ENCODE data around the gene GPR153.

GPR153 gene

DNA sequence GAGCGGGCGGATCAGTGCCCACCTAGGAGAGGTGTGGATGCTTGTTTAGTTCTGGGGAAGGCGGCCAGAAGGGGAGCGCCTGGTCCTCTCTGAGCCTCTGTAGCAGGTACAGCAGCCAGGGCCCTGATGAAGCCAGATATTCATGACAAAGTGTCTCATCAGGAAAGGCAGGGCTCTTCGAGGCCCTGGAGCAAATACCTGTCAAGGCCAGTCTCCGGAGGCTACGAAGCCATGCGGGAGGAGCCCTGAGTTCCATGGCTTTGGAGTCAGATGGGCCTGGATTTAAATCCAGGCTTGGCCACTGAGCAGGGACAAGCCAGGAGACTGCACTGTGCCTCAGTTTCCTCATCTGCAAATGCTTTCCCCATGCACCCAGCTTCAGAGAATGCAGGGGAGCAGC, 25.4 kb upstream of the GPR153 start:
- no peak for DNase-seq

DNA sequence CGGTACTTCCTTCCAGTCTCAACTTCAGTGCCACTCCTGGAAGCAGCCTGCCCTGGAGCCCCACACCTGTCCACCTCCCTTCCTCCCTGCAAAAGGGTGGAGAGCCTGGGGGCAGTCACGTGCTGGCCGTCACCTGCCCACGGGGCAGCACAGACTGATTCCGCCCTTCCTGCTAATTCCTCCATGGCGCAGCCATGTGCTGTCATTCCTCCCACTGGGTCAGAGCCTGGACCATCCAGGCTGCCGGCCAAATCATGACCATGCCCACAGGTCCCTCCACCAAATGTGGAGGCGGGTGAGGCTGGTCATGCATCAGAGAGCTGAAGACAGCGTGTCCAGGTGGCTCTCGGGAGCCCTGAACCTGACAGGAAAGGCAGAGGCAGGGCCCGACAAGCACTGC, 24.4 kb upstream of the GPR153 start:
- no peak for DNase-seq

DNA sequence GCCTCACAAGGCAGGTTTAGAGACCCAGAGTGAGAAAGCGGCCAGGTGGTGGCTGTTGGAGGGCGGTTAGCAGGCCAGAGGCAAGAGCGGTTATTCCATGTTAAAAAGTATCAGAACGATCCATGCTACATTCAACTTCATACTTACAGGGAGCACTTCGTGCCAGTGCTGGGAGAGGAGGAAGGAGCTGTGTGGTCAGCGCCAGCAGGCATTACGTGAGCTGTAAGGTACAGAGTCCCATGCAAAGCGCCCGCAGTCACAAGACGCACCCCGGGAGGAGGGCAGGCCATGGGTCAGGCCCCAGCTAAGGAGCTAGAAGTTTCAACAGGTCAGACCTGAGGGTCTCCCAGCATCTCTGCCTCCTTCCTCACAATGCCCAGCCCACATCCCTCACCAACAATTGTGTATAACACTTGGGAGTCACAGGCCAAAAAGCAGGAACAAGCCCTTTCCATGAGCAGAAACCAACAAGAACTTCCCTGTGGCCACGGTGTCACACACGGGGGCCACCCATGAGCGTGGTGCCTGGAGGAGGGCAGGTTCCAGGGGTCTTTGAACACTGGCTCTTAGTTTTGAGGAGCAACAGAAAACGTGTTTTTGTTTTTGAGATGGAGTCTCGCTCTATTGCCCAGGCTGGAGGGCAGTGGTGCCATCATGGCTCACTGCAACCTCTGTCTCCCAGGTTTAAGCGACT, 21.8 kb upstream of the GPR153 start:
- no peak for DNase-seq

DNA sequence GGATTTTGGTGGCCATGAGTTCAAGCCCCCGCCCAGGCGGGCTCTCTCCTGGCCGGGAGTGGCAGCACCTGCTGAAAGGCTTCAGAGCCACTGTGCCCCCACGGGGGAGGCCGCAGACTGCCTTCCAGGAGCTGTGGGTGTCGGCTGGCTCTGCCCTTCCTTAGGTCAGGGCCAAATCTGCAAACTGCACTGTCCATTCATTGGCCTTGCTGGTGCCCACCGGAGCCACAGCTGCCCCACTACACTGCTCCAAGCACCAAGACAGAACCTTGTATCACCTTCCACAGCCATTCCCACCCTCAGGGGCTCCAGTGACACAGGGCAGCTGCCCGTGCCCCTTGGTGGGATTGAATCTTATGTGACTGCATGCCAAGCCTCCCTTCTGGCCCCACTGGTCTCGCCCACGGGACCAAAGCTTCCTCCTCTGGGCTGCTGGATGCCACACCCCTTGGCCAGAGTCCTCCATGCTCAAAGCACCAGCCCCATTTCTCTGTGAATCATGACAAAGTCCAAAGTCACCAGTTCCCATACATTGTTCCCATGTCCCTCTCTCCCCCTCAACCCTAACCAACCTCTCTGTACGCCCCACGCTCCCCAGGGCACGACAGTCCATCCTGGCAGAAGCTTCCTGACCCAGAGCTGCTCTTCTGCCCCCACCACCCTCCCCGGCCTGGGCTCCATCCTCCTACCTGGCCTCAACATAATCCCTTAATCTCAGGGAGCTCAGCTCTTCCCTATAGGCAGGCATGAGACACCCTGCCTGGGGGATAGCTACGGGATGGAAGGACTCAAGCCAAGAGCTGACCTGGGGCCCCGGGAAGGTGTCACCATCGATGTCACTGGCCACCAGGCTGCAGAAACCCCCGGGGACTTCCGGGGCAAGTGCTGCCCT, 20.9 kb upstream of the GPR153 start:
- DNase-seq, result no peak

DNA sequence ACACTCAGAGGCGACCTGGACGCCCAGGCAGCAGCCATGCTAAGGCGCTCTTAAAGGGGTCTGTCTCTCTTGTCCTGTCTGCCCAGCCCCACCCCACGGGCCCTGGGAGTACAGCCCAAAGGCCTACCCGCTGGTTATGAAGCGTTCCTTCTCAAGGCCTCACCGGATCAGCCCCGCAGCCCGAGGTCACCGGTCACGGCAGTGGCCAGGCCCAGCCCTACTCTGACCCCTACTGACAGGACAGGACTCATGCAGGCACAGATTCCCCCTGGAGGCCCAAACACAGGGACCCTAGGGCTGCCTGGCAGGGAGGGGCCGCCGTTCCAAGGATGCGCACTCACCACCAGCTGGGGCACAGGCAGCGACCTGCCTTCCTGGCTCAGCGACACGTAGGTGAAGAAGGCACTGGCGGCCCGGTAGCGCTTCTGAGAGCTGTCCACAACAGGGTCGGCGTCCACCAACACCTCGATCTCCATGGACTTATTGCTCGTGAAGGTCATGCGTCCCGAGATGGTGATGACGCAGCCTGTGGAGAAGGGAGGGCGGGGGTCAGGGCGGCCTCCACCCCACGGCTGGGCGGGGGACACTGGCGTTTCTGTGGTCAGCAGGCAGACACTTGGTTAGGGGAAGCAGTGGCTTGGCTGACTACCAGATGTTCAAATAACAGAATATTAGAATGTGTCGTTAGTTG, 20.0 kb upstream of the GPR153 start:
- DNase-seq, result no peak

DNA sequence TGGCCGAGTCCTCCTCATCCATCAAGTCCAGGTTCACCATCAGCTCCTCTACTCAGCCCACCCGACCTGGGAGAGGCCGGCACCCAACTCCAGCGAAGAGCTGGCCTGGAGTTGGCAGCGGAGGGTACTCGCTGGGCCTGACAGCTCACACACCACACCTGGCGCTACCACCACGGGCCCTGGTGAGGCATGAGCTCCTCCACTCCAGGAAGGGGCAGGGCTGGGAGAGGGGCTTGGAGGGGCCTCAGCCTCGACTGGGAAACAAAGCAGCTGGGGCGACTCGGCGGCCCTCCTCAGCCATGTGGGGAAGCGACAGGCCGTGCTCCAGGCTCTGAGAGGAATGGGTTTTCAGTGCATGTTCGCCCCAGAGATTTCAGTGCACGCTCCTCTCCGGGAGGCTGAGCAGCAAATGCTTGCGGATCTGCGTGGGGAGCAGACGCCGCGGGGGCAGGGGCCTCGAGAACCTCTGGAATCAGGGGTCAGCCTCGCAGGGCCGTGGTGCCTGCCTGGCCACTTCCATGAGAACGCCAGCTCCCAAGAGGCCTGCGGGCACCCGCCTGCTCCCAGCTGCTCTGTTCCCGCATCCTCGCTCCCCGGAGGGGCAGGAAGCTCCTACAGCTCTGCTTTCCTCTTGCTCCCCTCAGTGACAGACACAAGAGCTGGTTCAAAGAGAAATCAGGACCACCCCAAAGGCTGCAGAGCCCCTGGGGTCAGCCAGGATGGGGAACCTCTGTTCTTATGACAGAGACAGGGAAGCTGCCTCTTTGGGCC, 18.9 kb upstream of the GPR153 start:
- DNase-seq, result no peak

DNA sequence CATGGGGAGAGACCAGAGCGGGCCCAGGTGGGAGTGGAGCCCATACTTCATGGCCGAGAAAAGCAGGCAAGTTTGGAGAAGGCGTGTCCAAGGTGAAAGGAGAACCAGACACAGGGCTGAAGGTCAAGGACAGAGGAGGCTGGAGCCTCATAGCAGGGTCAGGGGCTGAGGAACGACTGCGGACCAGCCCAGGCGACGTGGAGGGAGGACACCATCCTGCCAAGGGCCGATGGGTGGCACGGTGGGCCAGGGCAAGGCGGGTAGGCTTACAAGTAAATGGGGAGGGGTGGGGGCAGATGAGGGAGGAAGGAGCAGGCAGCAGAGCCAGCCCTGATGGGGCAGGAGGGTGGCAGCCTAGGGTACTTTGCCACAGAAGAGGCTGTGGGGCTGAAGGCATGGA, 18.2 kb upstream of the GPR153 start:
- no peak for DNase-seq

DNA sequence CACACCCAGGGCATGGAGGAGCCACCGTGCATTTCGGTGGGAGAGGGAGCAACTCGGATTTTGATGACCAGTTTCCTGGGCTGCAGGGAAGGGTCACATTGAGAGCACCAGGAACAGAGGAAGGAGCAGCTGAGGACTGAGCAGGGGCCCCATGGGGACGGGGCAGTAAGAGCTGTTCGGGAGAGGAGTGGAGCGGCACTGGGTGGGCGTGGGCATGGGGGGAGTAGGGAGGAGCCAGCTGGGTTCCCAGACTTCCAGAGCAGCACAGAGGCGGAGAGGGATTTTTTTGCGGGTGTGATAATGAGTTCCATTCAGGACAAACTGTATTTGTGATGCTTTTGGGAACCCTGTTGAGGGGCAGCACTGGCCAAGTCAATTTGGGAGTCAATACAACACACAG, 17.4 kb upstream of the GPR153 start:
- DNase-seq, result no peak

DNA sequence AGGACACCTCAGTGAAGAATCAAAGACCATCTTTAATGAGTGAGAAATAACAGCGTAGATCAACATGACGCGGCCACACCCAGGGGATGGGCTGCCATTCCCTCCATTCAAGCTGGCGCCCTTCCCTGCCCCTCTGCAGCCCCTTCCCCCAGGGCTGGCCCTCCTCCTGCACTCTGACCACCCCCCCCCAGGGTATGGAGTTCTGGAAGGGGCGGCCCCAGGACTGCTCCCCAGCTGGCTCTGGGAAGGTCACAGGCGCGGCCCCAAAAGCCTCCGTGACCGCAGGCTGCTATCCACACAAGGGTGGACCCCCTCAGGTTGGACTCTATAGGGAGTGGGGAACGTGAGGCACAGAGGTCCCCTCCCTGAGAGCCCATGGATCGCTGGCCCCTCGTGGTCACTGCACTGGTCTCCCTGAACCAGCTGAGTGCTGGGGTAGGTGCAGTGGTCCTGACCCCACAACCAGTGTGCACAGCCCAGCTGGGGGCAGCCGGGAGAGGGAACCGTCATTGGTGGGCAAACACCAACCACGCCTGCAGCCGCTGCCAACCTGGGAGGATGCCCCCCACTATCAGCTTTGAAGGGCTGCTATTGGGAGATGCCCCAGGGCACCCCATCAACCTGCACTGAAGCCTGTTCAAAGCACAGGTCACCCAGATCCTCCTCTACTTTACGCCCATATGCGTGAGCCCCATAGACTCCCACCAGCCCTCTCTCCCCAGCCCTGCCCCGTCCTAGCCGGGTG, 16.1 kb upstream of the GPR153 start:
- DNase-seq, result no peak

DNA sequence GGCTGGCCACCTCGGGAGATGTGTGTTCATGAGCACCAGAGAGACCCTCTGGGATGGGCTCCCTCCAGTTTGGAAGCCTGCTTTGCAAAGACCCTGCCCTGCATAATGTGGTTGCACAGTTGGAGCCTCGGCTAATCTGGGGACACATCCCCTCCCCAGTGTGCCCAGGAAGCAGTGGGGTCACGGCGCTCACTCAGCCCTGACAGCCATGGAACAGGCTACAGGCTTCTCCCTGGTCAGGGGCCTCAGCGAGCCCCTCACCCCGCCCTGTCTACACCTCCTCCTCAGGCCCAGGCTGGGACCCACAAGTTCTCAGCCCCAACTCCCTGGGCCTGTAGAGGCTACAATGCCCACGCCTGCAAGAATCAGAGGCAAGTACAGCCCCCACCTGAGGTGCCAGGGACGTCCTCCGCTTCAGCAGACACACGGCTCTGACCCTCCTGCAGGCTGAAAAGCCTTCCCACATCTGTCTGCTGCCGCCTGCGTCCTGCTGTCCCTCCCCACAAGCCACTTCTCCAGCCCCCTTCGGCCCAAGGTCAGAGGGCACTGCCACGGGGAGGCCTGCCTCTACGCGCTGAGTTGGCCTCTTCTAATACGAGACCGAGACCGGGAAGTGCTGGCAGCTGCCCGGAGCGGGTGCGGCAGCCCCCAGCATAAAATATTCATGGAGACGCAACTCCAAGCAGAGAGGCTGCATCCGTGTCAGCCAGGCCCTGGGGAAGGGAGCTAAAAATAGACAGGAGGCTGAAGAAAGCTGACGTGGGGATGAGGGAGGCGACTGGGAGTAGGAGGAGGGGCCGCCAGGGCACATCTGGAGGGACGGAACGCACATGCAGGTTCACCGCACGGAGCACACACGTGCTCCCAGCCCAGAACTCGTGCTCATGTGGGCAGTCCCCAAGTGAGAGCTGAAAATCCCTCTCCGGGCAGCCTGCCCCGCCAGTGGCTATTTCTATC, 15.2 kb upstream of the GPR153 start:
- no peak for DNase-seq

DNA sequence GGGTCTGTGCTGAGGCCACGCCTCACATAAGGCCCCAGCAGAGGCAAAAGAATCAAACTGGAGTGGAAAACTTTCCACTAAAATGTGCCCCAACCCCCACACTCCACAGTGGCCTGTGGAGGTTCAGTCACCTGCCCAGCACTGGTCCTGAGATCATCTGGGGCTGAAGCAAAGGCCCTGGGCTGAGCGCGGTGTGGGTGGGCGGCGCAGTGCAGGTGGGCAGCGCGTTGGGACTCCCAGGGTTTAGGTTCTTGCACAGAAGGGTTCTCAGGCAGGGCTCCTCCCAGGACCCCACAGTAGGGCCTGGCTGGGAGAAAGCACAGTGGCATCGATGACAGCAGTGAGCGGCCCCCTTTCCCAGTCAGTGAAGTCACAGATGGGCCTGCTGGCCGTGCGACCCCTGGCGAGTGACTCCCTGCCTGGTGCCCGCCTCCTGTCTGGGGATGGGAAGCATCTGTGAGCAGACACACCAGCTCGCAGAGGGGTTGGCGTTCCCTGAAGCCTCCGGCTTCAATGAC, 13.8 kb upstream of the GPR153 start:
- DNase-seq, result no peak

DNA sequence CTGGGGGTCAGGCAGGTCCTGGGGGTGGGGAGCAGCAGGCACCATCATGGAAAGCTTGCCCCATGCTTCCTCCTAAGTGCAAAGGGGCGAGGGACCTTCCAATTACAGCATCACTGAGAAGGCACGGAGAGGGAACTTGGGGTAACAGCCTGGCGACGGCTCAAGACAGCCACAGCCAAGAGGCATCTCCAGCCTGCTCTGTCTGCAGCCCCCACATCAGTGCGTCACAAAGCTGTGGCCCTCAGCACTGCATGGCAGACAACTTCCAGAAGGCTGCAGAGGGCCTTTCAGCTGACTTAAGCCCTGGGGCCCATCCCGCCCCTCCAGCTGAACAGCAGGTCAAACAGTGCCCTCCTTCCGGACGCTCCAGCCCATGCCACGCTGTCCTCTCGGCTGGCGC, 13.2 kb upstream of the GPR153 start:
- DNase-seq, result no peak

DNA sequence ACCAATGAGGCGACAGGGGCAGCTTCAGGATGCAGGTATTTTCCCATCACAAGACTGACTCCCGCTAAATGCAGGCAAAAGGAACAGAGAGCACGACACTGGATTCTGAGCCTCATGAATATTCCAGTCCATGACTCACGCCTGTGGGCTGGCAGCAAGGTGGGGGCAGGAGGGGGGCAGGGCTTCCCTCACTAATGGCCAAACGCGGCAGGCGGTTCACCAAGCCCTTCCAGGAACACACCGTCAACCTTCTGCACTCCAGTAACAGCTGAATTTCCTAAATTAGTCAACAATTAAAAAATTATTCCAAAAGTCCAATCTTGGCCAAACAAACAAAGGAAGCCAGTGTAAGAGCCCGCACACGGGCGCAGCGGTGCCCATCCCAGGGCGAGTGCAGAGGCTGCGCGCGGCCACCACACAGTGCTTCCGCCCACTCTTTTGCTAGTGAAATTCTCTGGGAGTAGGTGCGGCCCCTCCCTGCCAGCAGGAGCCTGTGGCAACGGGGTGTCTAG, 12.5 kb upstream of the GPR153 start:
- no peak for DNase-seq

DNA sequence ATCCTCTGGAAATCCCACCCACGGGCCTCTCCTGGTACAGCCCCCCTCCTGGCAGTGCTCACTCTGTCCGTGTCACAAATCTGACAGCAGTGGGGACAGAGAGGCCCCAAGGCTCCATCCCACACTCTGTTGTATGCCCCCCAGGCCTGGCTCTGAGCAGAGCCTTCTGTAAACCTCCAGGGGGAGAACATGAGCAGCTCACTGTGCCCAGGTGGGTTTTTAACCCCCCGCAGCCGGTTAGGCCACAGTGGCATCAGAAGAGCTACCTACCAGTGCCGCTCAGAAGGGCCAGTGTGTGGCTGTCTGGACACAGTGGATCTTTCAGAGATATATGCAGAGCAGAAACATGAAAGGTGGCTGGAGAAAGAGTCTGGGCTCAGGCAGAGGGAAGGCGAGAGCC, 12.0 kb upstream of the GPR153 start:
- DNase-seq, result no peak

DNA sequence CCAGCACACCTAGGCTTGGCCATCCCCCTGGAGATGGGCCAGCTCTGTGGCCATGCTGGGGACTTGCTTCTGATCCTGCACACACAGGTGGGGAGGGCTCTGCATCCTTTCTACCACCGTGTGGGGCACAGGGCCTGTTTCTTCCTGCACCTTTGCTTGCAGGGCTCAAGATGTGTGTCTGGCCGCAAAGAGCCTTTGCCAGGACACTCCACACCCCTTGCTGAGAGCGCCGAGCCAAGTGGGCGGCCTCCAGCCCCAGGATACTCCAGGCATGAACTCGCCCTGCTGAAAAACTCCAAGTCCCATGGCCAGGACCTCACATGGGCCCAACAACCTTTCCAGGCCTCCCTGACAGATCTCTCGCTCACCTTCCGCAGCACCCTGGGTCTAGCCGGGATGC, 11.6 kb upstream of the GPR153 start:
- DNase-seq, result no peak

DNA sequence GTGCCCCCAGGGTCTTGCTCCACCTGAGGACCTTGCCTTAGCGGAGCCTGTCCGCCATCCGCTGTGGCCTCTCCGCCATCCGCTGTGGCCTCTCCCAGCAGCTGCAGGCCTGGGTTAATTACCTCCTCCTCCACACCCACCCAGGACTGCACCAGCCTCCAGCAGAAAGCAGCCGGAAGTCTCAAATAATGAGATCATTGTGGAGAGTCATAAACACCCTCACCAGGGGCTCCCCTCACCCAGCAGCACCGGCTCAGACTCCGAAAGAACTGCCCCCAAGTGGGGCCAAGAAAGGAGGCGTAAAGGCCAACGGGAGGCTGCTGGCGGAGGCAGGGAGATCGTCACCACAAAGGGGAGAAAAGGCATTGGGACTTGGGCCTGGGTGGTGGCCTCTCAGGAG, 10.7 kb upstream of the GPR153 start:
- no peak for DNase-seq

DNA sequence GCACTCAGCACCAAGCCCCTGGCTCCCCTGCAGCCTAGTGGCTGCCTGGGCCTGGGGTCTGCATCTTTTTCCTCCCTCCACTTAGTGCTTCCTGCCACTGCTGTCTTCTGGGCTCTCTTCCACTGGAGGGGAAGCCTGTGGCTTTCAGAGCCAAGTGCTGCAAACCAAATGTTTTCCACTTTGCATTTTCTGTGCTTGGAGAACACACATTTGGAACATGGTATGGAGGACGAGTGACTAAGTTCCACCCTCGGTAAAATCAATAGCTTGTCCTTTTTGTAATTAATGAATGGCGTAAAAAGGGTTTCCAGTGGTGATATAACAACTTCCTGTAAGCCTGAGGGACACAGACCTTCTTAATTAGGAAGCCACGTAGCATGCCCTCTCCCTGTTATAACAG, 10.1 kb upstream of the GPR153 start:
- DNase-seq, result no peak

DNA sequence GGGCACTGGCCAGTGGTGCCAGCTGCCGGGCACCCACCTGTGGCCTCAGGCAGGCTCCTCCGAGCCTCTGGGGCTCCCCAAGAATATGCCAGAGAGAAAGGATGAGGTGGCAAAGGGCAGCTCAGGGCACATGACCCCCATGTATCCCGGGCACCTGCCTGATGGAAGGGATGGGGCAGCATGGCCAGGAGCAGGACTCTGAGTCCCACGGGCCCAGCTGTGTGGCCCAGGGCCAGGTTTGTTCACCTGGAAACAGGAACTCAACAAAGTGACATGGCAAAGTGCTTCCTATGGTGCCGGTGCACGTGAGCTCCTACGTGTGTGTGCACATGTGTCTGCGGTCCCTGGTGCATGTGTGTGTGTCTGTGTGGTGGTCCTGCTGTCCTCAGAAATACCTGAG, 9.5 kb upstream of the GPR153 start:
- DNase-seq, result no peak

DNA sequence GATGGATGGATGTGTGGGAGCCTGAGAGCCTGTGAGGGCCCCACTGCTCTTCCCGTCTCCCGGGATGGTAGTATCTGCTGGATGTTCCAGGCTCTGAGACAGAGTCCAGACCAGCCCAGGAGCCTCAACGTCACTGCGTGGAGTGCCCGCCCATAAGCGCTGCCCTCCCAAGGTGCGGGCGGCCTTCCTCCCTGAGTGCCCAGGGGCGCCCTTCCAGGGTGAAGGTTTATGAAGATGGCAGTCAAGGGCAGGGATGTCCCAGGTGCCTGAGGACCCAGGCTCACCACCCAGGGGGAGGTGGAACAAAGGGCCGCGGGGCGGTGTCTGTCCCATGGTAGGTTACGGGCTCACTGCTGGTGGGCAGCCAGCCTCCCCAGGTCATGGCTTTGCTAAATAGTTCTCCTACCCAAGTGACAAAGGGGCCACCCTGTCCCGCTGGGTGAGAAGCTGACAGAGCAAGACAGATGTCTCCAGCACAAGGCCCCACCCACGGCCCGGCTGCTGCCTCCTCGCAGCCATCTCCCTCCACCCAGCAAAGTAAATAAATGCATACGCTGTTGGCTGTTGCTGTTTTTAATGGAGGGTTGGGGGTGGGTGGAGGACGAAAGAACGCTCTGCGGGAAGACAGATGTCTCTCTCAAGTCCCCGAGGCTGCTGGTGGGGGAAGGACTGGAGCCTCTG, 9.0 kb upstream of the GPR153 start:
- DNase-seq, result no peak

DNA sequence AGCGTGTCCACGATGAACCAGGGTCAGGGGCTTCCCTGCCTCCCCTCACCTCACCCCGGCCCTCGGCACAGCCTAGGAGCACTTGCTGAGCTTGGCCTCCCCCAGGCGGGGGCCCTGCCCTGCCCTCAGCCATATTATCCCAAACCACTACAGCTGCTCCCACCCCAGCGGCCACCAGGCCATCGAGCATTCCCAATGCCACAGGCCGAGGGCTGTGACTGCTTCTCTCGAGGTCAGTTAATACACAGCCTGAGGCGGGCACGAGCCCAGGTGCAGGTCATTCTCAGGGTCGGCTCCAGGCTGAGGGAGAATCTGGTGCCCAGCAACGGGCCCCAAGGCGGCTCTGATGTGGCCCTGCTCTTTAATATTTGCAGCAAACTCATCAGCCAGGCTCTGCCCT, 8.4 kb upstream of the GPR153 start:
- DNase-seq, result no peak

Data from stimulated activated CD4-positive, alpha-beta T cell treated with anti-CD3 and anti-CD28 coated beads, Interleukin-4, amount 100 ng/mL, for 4 hours (primary cell).